Activated CD4-positive, CD25-positive, alpha-beta regulatory T cell treated with anti-CD3 and anti-CD28 coated beads, Interleukin-2, amount 50 U/mL, for 72 hours (primary cell): ENCODE results near the gene UCN3.

Experiments
- DNase-seq: peaks from one replicate; pipeline ENCODE4 v3.0.0; 2021

Gene UCN3, protein sequence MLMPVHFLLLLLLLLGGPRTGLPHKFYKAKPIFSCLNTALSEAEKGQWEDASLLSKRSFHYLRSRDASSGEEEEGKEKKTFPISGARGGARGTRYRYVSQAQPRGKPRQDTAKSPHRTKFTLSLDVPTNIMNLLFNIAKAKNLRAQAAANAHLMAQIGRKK

DNA sequence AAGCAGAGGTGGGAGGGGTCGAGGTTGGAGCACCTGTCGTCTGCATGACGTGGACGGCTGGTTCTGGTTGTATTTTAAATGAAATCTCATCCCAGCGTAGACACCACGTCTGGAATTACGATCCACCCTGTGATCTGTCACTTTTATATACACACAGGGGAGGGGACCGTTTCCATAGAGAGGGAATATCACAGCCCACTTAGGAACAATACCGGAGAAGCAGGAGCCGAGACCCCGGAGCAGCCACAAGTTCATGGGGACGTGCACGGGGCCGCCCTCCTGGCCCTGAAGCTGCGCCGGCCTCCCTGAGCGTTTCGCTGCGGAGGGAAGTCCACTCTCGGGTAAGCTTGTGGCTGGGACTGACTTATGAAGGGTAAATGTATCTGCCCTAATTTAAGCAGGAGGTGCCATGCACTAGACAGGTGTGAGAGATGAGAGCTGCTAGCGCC is at the start of gene UCN3:
Gene UCN3, plus strand, starts transcription at position 77 of the 449 bp plus-strand sequence. CDS start 8,755 bp downstream, outside the sequence.
- DNase-seq = no peak

DNA sequence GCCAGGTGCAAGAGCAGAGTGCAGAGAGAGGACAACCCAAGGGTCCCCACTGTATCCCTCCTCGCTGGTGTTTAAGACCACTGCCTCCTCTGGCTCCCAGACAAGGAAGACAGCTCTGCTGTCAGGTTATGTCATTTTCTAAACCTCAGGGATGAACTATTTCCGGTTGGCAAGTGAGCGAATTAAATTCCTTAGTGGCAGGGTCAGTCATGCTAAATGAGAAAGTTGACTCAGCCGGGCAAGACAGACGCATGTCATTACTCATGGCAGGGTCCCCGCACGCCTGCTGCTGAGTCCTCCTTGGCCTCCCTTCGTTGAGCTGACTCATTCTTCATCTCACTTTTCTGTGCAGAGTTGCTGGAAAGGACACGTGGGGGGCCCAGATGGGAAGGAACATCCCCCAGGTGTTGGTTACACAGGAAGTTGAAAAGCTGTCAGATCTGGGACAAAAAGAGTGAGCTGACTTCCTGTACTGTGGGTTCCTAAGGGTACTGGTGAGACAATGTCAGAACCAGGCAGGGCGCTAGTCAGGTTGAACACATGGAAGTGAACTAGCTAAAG is 47.1 kb upstream of the UCN3 start:
- peak; percentile 60 for DNase-seq

DNA sequence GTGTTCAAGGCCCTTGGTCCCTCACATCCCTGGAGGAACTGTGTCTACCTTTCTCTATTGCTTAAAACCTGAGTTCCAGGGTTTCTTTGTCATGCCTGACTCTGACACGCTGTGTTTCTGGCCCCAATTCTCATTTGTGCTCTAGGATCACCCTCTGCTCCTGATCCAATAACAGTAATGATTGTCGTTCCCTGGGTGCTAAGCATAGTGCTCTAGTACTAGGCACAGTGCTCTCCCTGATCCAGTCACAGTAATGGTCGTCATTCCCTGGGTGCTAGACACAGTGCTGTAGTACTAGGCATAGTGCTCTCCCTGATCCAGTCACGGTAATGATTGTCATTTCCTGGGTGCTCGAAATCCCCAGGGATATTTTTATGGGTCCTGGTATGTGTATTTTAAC is 46.6 kb upstream of the UCN3 start:
- no peak for DNase-seq

DNA sequence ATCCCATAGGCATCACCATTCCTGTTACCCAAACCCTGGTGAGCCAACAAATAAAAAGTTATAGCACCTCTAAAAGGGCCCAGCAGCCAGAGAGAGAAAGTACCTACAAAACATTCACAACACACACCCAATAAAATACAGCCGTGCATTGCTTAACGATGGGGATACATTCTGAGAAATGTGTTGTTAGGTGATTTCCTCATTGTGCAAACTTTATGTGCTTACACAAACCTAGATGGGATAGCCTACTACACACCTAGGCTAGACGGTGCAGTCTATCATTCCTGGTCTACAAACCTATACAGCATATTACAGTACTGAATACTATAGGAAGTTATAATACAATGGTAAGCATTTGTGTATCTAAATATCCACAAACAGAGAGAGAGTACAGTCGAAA is 44.9 kb upstream of the UCN3 start:
- DNase-seq = no peak

DNA sequence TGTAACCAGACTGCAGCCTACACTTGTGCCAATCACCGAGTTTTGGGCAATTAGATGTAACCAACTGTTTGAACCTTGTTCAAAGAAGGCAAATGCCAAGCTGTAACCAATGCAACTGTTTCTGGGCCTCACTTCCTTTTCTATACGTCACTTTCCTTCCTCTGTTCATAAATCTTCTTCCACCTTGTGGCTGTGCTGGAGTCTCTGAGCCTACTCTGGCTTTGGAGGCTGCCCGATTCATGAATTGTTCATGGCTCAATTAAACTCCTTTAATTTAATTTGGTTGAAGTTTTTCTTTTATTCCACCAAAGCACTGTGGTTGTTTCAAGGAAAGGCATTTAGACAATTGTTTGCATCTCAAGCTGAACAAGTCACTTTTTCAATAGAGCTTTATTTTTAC is 43.5 kb upstream of the UCN3 start:
- no peak for DNase-seq

DNA sequence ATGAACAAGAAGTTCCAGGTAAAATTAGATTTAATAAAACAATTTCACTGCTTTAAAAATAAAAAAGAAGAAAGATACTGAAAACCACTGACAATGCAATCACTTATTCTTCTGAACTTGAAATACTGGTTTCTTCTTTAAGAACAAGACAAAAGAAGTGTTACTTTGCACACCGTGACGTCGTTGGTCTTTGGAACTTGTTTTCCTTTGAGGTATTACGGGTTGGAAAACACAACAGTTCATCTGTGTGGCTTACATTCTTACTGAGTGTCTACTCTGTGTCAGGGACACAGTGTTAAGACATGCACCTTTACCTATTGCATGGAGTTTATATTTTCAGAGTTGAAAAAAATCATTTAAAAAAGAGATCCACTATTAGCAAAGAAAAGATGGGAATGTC is 41.3 kb upstream of the UCN3 start:
- DNase-seq = no peak

DNA sequence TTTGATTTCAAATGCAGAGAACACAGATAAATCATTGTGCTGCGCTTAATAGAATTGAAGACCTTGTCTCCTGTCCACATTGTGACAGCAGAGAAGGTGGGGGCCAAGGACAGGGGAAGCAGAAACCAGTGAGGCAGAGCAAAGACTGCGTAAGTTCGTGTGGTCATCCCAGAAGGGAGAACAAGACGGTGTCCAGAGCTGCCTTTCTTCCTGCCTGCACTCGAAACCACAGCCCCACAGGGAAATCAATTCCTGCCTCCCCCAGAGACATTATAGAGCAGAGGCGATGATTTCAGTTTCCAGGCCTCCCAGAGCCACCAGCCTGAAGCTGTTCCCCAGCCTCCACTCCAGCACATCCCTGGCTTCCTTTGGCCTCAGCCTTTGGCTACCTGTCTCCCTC is 39.7 kb upstream of the UCN3 start:
- DNase-seq = no peak

DNA sequence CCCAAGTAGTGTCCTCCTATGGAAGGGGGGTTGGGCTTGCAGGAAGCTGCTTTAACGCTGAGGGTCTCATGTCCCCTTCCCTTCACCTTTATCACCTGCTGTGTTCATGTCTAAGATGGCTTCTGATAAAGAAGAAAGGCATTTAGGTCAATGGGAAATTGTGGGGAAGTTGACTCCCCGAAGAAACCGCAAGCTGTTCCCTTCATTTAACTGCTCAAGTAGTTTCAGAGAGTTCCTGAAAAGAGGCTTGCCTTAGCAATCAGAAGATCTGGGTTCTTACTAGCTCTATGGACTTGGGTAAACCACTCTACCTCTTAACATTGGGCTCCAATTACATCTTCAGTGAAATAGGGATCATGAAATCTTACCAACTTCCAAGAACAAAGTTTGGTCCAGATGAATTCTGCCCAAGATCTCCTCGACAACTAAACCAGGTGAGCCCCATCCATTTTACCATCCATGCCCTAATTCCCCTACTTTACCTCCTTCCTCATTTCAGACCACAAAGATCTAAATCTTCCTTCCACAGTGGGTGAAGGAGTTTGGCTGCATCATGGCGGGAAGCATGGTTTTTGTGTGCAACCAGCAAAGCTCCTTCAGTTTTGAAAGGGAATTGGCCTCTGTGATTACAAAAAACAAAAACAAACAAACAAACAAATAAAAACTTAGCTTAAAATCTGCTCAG is 30.4 kb upstream of the UCN3 start:
- no peak for DNase-seq

DNA sequence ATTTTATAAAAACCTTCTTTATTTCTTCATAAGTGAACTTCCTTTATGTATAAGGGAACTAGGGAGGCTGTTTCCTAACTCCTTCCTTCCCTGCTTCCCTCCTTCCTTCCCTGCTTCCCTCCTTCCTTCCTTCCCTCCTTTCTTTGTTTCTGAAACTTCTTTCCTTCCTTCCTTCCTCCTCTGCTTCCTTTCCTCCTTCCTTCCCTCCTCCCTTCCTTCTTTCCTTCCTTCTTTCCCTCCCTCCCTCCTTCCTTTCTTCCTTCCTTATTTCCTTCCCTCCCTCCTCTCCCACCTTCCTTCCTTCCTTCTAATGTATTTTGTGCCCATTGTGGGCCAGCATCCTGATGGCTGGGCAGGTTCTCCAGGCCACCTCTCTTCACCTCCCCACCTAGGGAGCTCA is 26.8 kb upstream of the UCN3 start:
- no peak for DNase-seq

DNA sequence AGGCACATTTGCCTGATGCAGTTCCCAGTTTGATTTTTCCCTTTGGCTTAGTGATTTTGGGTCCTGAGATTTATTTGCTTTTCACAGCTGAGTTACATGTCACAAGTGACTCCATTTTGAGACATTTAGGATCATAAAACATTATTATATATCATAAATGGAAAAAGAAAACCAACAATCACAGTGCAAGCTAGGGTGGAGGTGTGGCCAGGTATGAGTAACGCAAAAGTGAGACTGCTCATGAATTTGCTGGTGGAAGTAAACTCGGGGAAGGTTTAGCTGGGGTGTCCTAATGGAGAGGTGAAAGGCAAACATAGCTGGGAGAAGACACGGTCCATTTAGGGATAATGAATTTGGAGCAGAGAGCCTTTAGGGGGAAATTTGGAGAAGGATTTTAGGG is 21.7 kb upstream of the UCN3 start:
- DNase-seq = no peak

DNA sequence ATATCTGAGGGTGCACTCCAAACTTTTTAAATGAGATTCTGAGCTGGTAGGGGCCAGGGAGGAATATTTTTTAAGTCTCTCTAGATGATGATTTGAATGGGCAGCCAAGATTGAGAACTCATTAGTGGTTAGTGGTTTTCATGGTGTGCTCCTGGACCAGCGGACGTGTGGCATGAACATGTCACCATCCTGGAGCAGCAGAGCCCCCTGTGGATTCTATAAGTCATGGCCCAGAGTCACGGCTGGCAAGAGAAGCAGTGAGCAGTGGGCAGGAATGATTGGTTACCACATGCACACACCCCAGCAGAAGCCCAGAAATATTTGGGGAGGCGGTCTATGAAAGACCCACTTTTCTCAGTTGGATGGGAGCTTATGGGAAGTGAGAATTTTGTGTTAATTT is 21.2 kb upstream of the UCN3 start:
- no peak for DNase-seq

DNA sequence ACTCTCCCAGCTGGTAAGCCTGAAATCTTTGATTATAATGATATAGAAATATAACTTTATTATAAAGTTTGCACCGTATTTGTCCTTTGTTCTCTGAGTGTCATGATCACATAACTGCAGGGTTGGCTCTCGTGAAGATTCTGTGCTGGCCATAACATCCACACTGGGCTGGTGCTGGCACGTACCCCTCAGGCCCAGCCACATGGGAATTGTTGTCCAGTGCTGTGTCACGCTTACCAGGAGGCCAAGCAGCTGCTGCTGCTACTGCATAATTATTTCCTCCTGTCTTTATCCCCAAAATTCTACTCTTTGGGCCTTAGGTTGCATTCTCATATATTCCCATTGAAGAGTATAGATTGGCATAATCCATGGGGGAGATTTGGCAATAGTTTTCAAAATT is 20.8 kb upstream of the UCN3 start:
- no peak for DNase-seq

DNA sequence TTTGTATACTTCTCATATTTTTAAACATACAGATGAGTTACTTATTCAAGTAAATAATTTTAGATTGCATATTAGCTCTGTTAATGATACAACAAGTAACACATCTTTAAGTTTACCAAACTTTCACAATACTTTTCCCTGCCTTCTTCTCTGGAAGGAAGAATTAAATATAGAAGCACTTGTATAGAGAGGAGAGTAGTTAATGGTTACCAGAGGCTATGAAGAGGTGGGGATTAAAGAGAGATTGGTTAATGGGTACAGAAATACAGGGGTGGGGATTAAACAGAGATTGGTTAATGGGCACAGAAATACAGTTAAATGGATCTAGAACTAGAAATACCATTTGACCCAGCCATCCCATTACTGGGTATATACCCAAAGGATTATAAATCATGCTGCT is 20.0 kb upstream of the UCN3 start:
- no peak for DNase-seq

DNA sequence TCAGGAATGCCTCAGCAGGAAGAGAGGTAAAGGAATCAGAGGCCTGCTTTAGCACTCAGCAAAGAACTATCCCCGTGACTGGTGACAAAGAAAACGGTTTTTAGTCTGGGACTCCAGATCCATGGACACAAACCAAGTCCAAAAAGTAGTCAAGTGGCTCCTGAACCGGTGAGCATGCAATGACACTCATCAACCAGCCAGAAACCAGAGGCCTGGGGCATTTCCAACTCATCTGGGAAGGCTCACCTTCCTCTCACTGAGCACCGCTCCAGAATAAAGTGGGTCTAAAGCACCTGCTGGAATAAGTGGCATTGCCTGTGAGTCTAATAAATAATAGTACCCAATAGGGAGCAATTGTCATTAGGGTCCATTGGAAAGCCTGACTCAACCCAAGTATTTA is 17.9 kb upstream of the UCN3 start:
- DNase-seq = no peak

DNA sequence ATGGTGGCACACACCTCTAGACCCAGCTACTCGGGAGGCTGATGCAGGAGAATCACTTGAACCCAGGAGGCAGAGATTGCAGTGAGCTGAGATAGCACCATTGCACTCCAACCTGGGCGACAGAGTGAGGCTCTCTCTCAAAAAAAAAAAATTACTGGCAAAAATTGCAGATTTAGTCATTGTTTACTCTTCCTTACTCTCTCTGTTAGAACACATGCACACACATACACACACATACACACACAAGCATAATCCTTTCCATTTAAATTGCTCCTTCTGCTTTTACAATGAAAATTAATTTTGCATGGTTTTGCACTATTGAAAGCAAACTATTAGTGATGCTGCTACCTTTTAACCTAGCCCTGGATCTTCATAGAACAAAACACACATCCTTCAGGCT is 15.4 kb upstream of the UCN3 start:
- DNase-seq = no peak

DNA sequence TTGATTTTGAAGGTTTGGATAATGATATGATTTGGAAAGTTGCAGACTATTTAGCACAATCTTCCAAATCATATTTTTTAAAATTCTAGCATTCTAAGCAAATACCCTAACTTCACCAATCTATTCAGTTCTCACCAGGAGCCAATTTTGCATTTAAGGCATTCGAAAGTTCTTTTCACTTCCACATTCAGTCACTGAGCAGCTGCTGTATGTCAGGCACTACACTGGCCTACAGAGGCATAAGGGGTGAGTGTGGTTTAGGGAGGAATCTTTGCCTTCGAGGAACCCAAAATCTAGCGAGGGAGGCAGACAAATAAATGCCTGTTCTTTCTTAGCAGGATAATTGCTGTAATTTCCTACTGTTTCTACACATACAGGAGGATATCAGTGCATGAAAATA is 10.7 kb upstream of the UCN3 start:
- no peak for DNase-seq

DNA sequence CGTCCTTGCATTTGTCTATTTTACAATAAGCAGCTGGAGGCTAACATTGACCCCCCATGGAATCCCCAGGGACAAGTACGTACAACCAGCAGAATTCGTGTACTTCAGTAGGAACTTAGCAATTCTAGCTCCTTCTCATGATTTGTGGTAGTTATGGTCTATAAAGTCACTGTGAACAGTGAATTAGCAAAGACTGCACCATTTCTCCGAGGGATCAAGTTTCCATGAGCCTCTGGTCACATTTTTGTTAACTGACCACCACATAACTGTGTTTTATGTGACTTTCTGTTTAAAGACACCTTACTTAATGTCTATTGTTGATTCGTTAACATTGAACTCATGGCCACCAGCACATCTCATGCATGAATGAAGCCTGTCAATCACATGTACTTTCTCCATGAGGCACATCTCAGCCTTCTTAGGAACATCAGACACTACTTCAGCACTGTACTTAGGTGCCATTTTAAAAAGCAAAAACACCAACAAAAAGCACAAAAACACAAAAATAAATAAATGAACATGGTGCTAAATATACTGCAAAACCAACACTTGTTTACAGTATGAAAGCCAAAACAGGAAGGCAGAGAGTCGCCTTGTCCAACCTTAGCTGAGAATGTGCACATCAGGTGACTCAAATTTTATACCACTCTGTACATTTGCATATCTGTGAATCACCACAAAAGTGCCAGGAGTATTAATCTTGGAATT is 9.0 kb upstream of the UCN3 start:
- no peak for DNase-seq

DNA sequence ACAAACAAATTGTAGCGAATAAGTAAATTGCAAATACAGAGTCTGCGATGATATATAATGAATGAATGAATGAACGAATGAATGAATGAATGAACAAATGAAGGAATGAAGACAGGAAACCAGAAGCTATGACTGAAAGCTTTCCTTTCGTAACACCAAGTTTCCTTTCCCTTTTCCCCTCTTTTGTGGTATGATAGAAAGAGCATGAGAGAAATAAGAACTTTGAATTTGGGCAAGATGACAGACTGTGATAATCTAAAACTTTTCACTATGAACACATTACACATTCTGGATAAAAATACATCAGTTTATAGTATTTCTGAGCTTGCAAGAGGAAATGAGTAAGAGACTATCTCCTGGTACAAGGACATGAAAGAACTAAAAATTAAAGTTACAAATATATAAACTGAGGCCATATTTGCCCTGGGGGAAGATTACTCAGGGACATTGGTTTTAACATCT is 8.4 kb upstream of the UCN3 start:
- no peak for DNase-seq

DNA sequence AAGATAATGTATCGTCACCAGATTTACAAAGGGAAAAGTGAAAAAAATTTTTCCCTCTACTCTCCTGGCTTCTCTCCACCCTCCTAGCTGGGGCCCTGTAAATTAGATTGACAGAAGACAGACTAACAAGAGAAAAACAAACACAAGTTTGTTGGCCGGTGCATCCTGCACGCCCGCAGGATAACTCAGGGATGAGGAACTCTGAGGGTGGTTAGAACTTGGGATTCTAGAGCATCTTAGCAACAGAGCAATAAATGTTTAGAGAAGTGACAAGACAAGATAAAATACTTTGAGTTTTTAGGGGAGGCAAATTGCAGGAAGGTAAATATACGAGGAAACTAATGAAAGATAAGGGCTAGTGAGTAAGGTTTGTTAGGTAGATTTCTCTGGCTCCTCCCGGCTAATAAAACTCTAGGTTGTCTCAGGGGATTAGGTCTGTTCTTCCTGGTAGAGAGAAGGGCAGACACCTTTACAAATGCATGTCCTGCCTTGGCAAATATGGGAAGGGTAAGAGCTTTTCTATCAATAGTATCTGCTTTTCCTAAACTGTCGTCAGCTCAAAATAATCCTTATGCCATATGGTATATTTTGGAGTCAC is 4.3 kb upstream of the UCN3 start:
- no peak for DNase-seq

DNA sequence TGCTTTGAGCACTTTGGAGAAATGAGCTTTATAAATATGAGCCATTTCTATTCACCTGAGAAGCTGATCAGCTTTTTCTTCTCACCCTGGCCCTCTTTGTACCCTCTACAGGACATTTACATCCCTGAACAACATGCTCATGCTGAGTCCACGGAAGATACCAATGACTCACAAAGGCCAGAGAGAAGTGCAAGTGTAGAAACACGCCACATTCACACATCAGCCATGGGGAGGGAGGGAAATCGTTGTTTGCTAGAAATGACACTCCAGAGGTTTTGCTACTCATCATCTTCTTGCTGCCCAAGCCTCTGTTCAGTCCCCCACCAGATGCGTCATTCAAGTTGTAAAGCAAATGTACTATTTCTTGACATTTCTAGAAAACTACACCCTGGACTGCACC is 2.8 kb upstream of the UCN3 start:
- DNase-seq = no peak

DNA sequence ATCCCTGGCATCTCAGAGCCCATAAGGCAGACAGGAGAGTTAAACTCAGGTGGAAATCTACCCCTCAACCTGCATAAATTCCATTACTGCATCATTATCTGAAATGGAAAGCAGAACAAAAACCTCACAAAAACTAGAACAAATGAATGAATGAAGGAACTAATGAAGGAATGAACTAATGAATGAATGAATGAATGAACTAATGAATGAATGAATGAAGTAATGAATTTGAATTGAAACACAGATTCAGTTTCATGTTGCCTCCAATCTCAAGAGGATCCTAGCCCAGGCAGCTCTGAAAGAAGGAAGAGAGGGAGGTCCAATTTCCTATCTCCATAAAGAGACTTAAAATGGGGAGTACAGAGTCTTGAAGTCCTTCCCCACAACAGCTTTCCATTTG is 1.9 kb upstream of the UCN3 start:
- no peak for DNase-seq

DNA sequence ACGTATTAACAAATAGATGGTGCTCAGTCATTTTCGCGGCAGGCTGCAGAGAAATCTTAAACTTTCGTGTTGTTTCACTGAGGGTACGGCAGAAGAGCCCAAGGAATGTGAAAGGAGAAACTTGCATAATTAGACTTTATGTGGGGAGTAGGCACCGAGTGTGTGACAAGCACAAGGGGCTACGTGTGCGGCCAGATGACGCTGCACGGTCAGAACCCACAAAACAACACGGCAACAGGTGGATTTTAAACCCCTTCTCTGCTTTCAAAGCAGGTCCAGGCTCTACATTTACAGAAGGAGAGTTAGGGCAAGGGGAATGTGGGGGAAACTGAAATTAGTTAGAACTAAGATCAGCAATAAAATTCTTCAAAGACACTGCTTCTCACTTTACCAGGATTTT is 392 bp upstream of the UCN3 start:
- no peak for DNase-seq

DNA sequence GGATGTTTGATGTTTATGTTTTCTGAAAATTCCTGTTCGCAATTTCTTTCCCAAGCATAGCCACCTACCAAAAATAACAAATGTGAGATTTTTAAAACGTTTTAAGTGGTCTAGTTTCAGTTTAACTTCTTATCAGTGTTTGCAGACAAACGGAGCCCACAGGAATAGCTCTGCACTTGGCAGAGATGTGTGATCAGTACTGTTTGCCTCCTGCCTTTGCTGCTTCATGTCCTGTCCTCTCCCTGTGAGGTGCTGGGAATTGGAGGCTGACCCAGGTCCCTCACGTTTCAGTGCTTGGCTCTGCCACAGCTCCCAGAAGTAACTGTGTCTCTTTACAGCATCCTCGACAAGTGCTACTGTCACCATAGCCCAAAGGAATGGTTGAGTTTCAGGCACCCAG is 1.2 kb downstream of the UCN3 start:
- DNase-seq = no peak
